ENCODE measurements around the gene ALDH3B2.
A peak's percentile ranks its signal among the peaks of the same experiment; 100 is the strongest.

DNA sequence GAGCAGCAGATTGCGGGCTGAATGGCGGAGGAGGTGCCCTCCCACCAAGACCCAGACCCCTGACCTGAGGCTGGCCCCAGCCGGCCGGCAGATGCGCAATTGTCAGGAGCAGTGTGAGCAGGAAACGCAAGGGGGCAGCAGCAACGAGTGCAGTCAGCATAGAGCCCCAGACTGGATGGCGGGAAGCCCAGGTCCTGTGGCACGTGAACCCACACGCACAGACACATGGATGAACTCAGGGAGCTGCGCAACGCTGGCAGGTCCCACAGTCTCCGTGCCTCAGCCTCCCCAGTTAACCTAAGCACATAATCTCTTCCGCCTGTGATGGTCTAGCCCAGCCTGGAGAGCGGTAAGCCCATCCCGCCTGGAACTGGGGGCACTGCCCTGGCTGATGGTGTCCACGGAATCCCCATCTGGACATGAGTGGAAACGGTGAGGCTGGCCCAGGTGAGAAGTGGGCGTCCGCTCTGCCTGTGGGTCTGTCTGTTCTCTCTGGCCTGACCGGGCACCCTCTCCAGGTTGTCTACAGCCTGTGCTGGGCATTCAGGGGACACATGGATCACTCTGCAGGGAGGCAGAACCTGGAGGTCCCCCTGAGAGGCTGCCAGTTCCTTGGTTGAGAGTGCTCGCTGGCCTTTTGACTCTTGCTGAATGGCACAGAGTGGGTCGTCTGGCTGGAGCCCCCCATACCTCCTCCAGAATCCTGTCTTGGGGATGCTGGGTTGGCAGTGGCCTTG is 34.2 kb downstream of the ALDH3B2 start:
- TF ChIP-seq, protein P1, sequence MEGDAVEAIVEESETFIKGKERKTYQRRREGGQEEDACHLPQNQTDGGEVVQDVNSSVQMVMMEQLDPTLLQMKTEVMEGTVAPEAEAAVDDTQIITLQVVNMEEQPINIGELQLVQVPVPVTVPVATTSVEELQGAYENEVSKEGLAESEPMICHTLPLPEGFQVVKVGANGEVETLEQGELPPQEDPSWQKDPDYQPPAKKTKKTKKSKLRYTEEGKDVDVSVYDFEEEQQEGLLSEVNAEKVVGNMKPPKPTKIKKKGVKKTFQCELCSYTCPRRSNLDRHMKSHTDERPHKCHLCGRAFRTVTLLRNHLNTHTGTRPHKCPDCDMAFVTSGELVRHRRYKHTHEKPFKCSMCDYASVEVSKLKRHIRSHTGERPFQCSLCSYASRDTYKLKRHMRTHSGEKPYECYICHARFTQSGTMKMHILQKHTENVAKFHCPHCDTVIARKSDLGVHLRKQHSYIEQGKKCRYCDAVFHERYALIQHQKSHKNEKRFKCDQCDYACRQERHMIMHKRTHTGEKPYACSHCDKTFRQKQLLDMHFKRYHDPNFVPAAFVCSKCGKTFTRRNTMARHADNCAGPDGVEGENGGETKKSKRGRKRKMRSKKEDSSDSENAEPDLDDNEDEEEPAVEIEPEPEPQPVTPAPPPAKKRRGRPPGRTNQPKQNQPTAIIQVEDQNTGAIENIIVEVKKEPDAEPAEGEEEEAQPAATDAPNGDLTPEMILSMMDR (conservative IDR thresholded peaks at IDR 0.05; ENCODE audit: low read length) = peak; percentile 86
- TF ChIP-seq EZH2phosphoT487 (IDR thresholded peaks at IDR 0.05; ENCODE audit: borderline replicate concordance, low read depth, low read length) = no peak

All from OCI-LY7 (cell line).